PC-9 (cell line): ENCODE results near the gene IL23R.

Experiments used
- EZH2 ChIP-seq: fragments of 200-600 bp; sonication (generic); IDR thresholded peaks from 2 replicates; pipeline ENCODE4 v1.8.0; 2017; ENCODE audit warnings: antibody characterized with exemption, low read depth
- TF ChIP-seq, protein P1 (sequence below): fragments of 200-600 bp; sonication (generic); conservative IDR thresholded peaks from 2 replicates; pipeline ENCODE4 v1.6.1; 2017; ENCODE audit warnings: mixed run types, antibody characterized with exemption, mild to moderate bottlenecking, moderate library complexity

- TF ChIP-seq, protein P1, sequence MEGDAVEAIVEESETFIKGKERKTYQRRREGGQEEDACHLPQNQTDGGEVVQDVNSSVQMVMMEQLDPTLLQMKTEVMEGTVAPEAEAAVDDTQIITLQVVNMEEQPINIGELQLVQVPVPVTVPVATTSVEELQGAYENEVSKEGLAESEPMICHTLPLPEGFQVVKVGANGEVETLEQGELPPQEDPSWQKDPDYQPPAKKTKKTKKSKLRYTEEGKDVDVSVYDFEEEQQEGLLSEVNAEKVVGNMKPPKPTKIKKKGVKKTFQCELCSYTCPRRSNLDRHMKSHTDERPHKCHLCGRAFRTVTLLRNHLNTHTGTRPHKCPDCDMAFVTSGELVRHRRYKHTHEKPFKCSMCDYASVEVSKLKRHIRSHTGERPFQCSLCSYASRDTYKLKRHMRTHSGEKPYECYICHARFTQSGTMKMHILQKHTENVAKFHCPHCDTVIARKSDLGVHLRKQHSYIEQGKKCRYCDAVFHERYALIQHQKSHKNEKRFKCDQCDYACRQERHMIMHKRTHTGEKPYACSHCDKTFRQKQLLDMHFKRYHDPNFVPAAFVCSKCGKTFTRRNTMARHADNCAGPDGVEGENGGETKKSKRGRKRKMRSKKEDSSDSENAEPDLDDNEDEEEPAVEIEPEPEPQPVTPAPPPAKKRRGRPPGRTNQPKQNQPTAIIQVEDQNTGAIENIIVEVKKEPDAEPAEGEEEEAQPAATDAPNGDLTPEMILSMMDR, result no peak
- TF ChIP-seq EZH2, result no peak
Measured at GRCh38 chr1:67306547-67306946, 140.3 kb downstream of the IL23R start.
